Upper lobe of left lung (tissue), 6 donors: ENCODE data around the gene IFNA21. TPM values are rescaled to one million over a fixed set of nuclear protein-coding genes. Genes with fewer than 3 reads are reported as not detected.
"Not testable (repeated sequence)": the region's sequence is repeated elsewhere in the genome, so short reads cannot be mapped to it uniquely, and the experiment has no call there.

Experiments used
- ATAC-seq, 2 donors: fragments of 200-7000 bp; cut with Tn5 transposase; one replicate each; pipeline ENCODE4 v1.9.1; 2022; ENCODE audit warnings: mild to moderate bottlenecking in 2 of 2, moderate library complexity in 2 of 2; ENCODE audit not compliant: low FRiP score in 2 of 2
- DNase-seq, 2 donors: peaks; one replicate each; pipeline ENCODE4 v3.0.0-alpha.2; 2019 to 2020
- H3K27ac ChIP-seq, 4 donors: fragments of 200-600 bp; sonication (generic); one replicate each; pipeline ENCODE4 v1.5.1; 2016 to 2019
- H3K27me3 ChIP-seq, 4 donors: fragments of 200-600 bp; sonication (generic); one replicate each; pipeline ENCODE4 v1.5.1; 2017 to 2019
- H3K36me3 ChIP-seq, 4 donors: fragments of 200-600 bp; sonication (generic); one replicate each; pipeline ENCODE4 v1.5.1; 2016 to 2019
- H3K4me1 ChIP-seq, 4 donors: fragments of 200-600 bp; sonication (generic); one replicate each; pipeline ENCODE4 v1.5.1; 2018 to 2019
- H3K4me3 ChIP-seq, 4 donors: fragments of 200-600 bp; sonication (generic); one replicate each; pipeline ENCODE4 v1.5.1; 2017 to 2019; ENCODE audit warnings: mild to moderate bottlenecking in 2 of 4, moderate library complexity in 1 of 4
- H3K9me3 ChIP-seq, 4 donors: fragments of 200-600 bp; sonication (generic); one replicate each; pipeline ENCODE4 v1.5.1; 2018 to 2019
- EP300 ChIP-seq, 4 donors: sonication (generic); formaldehyde crosslinking; IDR thresholded peaks; one replicate each; pipeline ENCODE4 v1.5.1; 2017; ENCODE audit warnings: antibody characterized with exemption in 4 of 4, control low read depth in 2 of 4
- POLR2A ChIP-seq, 4 donors: fragments of 450-650 bp; IDR thresholded peaks; one replicate each; pipeline ENCODE4 v1.5.1; 2016 to 2017; ENCODE audit warnings: antibody characterized with exemption in 4 of 4, mild to moderate bottlenecking in 2 of 4
- POLR2AphosphoS5 ChIP-seq, 2 donors: sonication (generic); formaldehyde crosslinking; IDR thresholded peaks; one replicate each; pipeline ENCODE4 v1.5.1; 2017; ENCODE audit warnings: antibody characterized with exemption in 2 of 2
- WGBS, 2 donors: methylation state at CpG; one replicate each; pipeline ENCODE4 v1.1.5; 2017 to 2018; 5-methylcytosine and 5-hydroxymethylcytosine counted together
- total RNA-seq, 6 donors: library from RNA; depleted of rRNA in 4 of 6; stranded (reverse); fragments of >200 nt in 4 of 6; gene quantifications; one replicate each; pipeline versions ENCODE4 v1.1.0 to v1.2.1, GENCODE V29; 2016 to 2021
- TF ChIP-seq, protein P1 (sequence below), 6 experiments: fragments of 450-650 bp in 4 of 6; fragments of 200-600 bp in 2 of 6; sonication (generic) in 2 of 6; IDR thresholded peaks; one replicate each; pipeline ENCODE4 v1.5.1; 2016 to 2019; ENCODE audit warnings: antibody characterized with exemption in 6 of 6
- donor health status: DM: no; HTN: no; CAD: no; lungs with moderate emphysema.
- donor health status: DM: no; HTN: yes; CAD: no; lungs with severe emphysema.

IFNA21 gene
- total RNA-seq, 6 donors from 2014 or later: not detected

DNA sequence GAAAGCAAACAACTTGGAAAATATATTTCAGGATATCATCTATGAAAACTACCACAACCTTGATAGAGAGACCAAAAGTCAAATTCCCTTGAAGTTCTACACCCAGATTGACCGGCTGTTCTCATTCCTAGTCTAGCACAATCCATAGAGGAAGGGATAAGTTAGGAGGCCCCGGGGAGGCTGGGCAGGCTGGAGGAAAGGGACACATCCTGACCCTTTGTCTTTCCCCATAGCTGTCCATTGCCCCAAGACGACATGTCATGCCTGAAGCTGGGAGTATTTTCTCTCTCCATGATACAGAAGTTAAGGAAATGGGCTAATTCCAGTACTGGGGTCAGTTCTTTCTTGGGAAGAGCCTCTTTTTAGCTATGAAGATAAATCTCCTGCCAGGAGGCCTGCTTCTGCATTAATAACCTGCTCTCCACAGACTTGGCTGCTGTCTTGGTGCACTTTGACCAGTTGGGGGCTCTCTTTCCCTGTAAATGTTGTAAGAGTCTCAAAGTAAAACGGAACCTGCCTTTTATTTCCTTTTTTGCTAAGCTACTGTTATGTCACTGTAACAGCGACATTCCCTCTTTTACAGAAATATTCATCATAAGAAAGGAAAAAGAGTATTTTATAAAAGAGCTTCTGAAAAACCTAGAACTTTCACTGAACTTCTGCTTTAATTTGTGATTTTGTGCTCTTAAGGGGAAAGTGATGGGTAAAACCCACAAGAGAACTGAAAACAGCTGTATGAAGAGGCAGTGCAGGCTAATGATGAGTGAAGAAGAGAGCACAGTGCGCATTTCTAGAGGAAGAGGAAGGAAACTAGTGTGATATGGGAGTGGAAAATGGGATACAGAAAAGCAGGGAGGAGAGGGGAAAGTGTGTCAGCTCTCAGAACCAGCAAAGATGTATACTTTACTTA is 28.7 kb upstream of the IFNA21 start:
- not testable (repeated sequence) for H3K27ac ChIP-seq, DNase-seq, H3K4me3 ChIP-seq, H3K36me3 ChIP-seq, H3K27me3 ChIP-seq, H3K9me3 ChIP-seq, H3K4me1 ChIP-seq
- TF ChIP-seq, protein P1, sequence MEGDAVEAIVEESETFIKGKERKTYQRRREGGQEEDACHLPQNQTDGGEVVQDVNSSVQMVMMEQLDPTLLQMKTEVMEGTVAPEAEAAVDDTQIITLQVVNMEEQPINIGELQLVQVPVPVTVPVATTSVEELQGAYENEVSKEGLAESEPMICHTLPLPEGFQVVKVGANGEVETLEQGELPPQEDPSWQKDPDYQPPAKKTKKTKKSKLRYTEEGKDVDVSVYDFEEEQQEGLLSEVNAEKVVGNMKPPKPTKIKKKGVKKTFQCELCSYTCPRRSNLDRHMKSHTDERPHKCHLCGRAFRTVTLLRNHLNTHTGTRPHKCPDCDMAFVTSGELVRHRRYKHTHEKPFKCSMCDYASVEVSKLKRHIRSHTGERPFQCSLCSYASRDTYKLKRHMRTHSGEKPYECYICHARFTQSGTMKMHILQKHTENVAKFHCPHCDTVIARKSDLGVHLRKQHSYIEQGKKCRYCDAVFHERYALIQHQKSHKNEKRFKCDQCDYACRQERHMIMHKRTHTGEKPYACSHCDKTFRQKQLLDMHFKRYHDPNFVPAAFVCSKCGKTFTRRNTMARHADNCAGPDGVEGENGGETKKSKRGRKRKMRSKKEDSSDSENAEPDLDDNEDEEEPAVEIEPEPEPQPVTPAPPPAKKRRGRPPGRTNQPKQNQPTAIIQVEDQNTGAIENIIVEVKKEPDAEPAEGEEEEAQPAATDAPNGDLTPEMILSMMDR (IDR thresholded peaks at IDR 0.05): peak in 4 of 6 experiments; percentile 27 to 40 (median 36)
- ATAC-seq: peak; percentile 63 to 93
- WGBS, 2 donors: 38 to 44% methylated on average over 6 of the region's 6 CpGs

DNA sequence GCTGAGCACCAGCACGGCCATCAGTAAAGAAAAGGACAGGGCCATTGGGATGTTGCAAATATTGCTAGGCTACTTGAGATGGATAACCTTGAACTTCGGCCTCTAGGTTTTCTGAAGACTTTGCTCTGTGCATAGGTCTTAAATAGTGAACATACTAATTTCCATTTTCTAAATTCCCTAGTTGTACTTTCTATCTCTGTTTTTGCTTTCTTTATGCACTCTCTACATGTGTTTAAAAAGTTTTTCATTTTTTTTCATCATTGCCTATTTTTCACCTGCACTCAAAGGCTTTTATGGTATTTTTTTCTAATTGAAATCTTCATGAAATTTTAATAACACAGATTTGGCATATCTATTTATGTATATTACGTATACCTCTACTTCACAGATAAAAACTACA is 21.0 kb upstream of the IFNA21 start, which contains the start of gene IFNA4:
TSS of gene IFNA4 (minus strand) at position 101 of the 400 bp plus-strand sequence. CDS start at position 45, 56 bp downstream.
- not testable (repeated sequence) for H3K4me3 ChIP-seq, DNase-seq, H3K9me3 ChIP-seq, H3K4me1 ChIP-seq, ATAC-seq, H3K27me3 ChIP-seq, H3K27ac ChIP-seq, H3K36me3 ChIP-seq
- whole genome bisulfite sequencing, 2 donors: 92 to 94% methylated on average over 3 of the region's 3 CpGs

DNA sequence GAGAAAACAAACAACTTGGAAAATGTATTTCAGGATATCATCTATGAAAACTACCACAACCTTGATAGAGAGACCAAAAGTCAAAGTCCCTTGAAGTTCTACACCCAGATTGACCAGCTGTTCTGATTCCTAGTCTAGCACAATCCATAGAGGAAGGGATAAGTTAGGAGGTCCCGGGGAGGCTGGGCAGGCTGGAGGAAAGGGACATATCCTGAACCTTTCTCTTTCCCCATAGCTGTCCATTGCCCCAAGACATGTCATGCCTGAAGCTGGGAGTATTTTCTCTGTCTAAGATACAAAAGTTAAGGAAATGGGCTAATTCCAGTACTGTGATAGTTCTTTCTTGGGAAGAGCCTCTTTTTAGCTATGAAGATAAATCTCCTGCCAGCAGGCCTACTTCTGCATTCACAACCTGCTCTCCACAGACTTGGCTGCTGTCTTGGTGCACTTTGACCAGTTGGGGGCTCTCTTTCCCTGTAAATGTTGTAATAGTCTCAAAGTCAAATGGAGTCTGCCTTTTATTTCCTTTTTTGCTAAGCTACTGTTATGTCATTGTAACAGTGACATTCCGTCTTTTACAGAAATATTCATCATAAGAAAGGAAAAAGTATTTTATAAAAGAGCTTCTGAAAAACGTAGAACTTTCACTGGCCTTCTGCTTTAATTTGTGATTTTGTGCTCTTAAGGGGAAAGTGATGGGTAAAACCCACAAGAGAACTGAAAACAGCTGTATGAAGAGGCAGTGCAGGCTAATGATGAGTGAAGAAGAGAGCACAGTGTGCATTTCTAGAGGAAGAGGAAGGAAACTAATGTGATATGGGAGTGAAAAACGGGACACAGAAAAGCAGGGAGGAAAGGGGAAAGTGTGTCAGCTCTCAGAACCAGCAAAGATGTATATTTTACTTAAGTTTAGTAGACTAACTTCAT is 16.6 kb upstream of the IFNA21 start:
- not testable (repeated sequence) for DNase-seq, H3K36me3 ChIP-seq, H3K9me3 ChIP-seq, H3K27me3 ChIP-seq, H3K4me1 ChIP-seq, H3K27ac ChIP-seq, H3K4me3 ChIP-seq
- TF ChIP-seq, protein P1 (IDR thresholded peaks at IDR 0.05): peak in 2 of 6 experiments; percentile 7 to 16
- 40 to 46% methylated on average over 4 of the region's 4 CpGs for whole genome bisulfite sequencing, 2 donors
- peak; percentile 55 to 86 for ATAC-seq

DNA sequence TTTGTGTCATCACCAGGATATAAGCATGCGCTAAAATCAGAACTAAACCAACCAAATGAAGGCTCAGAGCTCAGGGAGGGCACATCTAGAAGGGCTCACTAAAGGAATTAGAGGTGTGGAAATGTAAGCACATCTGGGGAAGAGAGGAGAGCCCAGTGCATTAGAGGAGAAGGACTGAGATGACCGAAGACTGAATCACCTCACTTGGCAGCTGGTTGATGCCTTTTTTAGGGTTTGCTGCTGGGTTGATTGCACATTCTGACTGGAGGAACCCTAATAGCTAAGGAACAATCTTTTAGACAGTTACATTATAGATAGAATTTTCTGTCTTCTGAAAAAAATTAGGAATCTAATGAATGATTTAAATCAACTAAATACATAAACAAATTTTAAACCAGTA is 8.2 kb upstream of the IFNA21 start:
- Histone ChIP-seq H3K9me3 (no peaks in the 10 kb centered on the region), H3K4me3 (no peak overlapping the region), H3K4me1 (no peaks in the 10 kb centered on the region), H3K36me3 (no peaks in the 10 kb centered on the region), H3K27ac (no peak overlapping the region), H3K27me3 (no peaks in the 10 kb centered on the region)
- no peak for DNase-seq
- TF ChIP-seq EP300 (IDR thresholded peaks at IDR 0.05) (no peak), POLR2A (IDR thresholded peaks at IDR 0.05) (no peak)
- TF ChIP-seq, protein P1 (IDR thresholded peaks at IDR 0.05): no peak
- WGBS, 2 donors: 85 to 86% methylated on average over 2 of the region's 2 CpGs
- ATAC-seq: no peak

DNA sequence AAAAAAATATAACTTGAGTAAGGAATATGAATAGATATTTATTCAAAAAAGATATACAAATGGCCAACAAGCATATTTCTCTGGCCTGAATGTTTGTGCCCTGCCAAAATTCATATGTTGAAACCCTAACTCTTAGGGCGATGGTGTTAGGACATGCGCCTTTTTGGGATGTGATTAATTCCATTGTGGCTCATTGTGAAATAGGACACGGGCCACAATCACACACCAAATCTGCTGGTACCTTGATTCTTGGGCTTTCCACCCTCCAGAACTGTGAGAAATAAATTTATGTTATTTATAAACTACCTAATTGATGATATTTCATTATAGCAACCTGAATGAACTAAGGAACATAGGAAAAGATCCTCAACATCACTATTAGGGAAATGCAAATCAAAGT is 5.7 kb upstream of the IFNA21 start:
- no peaks in the 10 kb centered on the region for H3K9me3 ChIP-seq
- no peak overlapping the region for H3K4me3 ChIP-seq
- WGBS, 2 donors: 83 to 84% methylated on average over 3 of the region's 3 CpGs
- no peaks in the 10 kb centered on the region for H3K27me3 ChIP-seq
- DNase-seq (no peak), ATAC-seq (no peak)
- no peak overlapping the region for H3K27ac ChIP-seq
- TF ChIP-seq, protein P1 (IDR thresholded peaks at IDR 0.05): no peak
- no peak for TF ChIP-seq POLR2AphosphoS5 (IDR thresholded peaks at IDR 0.05)
- TF ChIP-seq POLR2A (IDR thresholded peaks at IDR 0.05): no peak
- no peak for TF ChIP-seq EP300 (IDR thresholded peaks at IDR 0.05)
- H3K36me3 ChIP-seq: no peaks in the 10 kb centered on the region
- no peaks in the 10 kb centered on the region for H3K4me1 ChIP-seq
